Hindlimb muscle (tissue), 1 donor: ENCODE measurements around the gene GNGT1. TPM values are rescaled to one million over a fixed set of nuclear protein-coding genes. Genes with fewer than 3 reads are reported as not detected.
A peak's percentile ranks its signal among the peaks of the same experiment; 100 is the strongest.

Experiments used
- DNase-seq: peaks from one replicate; pipeline ENCODE4 v3.0.0-alpha.2; 2013
- polyA plus RNA-seq: library from polyadenylated mRNA; unstranded; fragments of 120-200 nt; gene quantifications from one replicate; pipeline ENCODE4 v1.2.1, GENCODE V29; 2013; ENCODE audit not compliant: insufficient read length

The GNGT1 gene
- polyA plus RNA-seq: not detected

DNA sequence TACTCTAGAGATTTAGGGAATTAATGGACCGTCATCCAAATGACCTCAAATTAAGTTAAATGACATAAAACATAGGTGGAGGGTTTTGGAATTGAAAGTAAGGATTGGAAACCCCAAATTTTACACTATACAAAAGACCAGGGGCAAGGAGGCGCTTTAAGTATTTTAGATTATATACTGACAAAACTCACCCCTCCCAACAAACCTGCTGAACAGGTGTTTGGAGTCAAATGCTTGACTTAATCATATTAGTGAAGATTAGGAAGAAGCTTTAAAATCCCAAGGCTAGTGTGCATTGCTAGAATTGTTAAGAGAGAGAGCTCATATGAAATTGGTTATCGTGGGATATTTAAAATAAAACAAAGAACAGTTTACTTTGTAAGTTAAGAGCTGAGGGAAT, at the start of gene GNGT1:
GNGT1 (plus strand) TSS at position 301 of the 400 bp plus-strand sequence. CDS start 180 bp downstream, outside the sequence.
- no peak for DNase-seq

DNA sequence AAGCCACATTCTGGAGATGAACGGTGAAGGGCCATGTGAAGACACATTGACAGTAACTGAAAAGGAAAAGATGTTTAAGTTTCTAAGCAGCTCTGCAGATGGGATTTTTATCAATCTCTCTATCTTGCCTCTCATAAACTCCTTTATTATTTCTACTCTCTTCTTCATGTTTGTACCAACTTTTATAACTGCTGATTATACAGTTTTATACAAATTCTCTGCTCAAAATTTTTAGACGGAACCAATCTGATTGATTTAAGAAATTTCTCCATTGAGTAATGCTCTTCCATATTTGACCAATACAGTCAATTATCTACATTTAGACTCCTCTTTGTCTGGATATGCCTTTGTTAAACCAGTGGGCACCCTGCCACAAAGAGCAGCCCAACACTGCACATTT, 47.5 kb upstream of the GNGT1 start:
- no peak for DNase-seq

DNA sequence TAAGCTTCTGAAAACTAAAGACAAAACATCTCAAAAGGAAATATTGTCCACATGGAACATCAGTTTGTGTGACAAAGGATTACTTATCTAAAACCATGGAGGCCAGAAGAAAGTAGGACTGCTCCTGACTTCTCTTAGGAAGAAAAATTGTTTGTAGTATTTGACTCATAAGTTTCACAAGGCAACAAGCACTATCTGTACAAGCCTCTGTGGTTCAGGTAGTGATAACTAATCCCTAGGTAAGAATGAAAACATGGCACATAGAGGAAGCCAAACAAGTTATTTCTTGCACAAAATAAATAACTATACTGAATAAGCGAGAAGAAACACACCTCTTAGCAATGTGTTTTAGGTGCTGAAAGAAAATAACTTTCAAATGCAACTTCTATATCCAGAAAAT, 46.1 kb upstream of the GNGT1 start:
- DNase-seq: no peak

DNA sequence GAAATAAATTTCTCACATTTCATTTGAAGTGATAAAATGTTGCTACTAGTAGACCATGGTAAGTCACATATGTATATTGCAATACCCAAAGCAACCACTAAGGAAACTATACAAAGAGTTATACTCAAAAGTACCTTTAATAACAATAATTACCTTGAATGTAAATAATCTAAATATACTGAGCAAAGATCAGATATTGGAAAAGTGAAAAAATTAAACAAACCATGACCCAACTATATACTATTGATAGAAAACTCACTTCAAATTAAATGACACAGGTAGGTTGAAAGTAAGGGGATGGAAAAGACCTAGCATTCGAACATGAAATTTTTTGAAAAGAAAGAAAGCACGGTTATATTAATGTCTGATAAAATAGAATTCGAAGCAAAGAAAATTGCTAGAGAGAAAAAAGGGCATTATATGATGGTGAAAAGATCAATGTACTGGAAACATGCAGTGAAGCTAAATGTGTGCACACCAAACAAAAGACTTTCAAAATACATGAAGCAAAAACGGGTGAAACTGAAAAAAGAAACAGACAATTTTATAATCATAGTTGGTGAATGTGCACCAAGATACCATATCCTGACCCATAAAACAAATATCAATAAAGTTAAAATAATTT, 44.9 kb upstream of the GNGT1 start:
- DNase-seq: no peak

DNA sequence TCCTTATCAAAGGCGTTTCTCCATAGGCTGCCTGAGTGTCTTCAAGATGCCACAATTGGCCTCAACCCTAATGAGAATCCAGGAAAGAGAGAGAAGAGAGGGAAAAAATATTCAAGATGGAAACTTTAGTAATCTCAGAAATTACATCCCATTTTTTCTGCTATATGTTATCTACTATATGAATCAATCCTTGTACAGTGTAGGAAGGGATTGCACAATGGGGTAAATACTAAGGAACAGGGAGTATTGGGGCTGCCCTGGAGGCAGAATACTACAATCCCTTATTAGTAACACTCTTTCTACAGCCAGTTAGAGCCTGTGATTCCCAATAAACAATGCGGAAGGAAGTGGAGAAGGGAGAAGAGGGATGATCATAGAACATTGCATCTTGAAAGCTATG, 43.7 kb upstream of the GNGT1 start:
- no peak for DNase-seq

DNA sequence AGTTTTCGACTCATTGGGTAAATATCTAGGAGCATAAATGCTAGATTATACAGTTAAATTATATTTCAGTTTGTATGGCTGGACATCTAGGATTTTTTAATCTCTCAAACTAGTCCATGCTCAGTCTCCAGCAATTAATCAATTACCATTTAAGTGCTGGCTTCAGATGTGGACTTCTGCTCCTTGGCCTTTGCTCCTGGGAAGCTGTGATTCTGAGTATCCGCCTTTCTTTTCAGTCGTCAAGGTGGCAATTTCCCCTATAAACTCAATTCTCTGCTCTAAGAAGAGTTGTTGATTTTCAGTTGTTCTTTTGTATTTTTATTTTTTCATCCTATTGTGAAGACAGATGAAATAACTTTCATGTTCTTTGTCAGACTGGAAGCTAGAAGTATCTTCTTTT, 39.5 kb upstream of the GNGT1 start:
- no peak for DNase-seq

DNA sequence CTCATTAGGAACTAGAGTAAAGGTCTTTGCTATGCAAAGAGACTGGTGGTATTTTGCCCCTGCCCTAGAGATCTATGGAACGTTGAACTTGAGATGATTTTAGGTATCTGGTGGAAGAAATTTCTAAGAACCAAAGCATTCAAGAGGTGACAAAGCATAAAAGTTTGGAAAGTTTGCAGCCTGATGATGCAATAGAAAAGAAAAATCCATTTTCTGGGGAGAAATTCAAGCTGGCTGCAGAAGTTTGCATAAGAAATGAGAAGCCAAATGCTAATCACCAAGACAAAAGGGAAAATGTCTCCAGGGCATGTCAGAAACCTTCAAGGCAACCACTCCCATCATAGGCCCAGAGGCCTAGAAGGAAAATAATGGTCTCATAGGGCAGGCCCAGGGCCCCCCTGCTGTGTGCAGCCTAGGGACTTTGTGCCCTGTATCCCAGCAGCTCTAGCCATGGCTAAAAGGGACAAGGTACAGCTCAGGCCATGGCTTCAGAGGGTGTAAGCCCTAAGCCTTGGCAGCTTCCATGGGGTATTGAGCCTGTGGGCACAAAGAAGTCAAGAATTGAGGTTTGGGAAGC, 32.3 kb upstream of the GNGT1 start:
- no peak for DNase-seq

DNA sequence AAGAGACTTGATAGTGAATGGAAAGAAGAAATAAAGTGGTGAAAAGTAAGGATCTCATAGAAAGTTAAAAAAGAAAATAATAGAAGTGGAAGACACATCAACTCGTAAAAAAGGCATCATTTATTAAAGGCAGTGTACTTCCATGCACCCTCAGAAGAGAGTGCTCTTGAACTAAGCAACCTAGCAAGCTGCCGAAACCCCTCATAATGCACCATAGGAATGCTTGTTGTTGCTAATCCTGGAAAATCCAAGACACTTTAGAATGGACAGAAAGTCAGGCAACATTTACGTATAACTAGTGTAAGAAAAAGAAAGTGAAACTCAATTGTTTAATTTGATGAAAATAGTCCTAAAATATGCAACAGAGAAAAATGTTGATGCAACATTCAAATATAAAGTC, 28.6 kb upstream of the GNGT1 start:
- DNase-seq: no peak

DNA sequence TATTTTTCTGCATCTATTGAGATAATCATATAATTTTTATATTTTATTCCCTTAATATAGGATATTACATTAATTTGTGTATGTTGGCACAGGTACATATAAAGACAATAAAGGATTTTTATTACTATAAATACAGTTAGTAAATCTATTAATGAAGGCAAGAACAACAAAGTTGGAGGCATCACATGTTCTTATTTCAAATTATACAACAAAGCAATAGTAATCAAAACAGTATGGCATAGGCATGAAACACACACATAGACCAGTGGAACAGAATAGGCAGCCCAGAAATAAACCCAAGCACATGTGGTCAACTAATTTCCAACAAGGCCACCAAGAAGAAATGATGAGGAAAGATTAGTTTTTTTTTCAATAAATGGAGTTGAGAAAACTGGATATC, 27.0 kb upstream of the GNGT1 start:
- DNase-seq: no peak

DNA sequence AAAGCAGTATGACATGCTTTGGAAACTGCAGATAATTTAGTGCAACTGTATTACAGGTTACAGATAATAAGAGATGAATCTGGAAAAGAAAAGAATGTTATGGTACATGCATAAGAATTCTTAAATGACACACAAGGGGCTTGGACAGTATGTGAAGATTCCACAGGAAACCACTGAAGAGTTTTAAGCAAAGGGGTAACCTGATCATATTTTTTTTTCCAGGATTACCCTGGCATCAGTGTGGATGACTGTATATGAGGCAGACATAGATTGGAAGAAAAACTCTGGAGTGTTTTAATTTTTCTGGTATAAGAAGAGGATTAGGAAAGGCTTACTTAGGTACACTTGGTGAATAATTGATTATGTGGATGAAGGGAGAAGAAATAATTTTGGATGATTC, 23.9 kb upstream of the GNGT1 start:
- DNase-seq: no peak

DNA sequence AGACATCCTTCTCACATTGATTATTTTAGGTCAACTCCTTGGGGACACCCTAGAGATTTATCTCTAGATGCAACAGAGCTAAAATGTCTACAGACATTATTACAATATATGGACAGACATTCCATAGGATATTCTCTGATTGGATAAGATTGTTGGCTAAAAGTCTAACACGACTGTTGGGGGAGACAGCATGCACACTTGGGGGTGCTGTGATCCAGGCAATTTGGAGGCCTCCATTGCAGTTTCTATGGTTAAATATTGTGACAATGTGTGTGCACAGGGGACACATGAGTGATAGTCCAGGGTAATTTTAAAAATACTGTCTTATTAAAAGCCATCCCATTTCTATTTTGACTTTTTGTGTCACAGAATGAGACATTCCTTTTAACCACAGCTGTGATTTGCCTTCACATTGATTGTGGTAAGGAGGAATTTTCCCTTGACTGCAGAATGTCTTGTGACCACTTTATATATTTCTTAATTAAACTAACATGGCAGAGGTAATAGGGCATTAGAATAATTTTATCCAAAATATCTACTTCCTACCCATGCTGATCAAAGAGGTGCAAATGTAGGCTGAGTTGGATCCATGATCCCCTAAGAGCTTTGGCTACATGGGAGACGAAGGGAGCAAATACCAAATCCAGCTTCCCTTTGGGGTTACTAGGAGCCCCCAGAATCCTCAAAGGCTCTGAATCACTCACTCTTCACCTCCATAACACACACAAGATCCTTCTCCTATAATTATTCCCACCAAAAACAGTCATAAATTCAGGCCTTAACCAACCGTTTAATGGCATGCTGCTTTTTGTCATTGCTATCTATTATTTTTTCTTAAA, 23.1 kb upstream of the GNGT1 start:
- DNase-seq: no peak

DNA sequence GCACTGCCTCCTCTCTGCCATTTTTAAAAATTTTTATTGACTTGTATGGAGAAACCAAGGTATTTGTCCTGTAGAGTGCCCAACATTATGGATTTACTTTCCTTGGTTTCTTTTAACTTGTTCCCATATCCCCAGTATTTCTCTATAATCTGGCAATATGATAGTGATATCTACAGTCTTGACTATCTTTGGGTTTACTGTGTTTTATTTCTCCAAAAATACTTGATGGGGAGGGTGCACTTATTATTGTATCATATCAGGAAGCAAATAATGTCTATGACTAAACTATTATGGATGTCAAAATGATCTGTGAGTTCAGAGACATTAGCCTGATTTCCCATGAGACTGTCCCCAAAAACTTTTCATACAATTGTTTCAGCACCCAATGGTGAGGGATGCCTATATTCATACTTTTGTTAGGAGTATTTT, 22.4 kb upstream of the GNGT1 start:
- DNase-seq: no peak

DNA sequence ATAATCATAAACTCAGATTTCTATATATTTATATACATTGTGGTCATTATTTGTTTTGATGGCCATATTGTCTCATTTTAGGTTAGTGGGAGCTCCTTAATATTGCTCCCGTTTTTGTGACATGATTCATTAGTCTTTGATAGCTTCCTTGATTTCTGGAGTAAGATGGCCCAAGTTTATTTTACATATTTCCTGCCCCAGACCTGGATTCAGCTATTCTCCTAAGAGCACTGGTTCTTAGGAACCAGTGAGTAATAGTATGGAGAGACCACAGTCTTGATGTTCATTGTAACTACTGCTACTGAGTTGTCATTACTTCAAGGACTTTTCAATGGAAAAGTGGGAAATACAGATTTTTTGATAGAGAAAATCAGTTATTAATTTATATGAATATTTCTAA, 21.8 kb upstream of the GNGT1 start:
- DNase-seq: no peak

DNA sequence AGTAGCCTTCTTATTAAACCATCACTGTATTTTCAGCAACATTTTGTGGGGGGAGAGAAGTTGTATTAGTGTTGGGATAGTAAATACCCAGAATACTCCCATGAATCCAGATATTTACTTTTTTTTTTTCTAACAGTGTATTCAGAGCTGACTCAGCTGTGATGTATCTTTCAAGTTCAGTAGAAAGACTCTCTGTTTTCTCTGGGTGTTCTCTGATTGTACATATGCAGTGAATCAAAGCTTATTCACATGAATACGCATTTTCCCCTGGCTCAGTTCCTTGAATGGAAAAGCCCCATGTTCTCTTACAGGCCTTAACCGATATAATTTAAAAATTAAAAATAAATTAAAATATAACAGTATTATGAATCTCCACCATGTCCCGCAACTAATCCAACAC, 17.1 kb upstream of the GNGT1 start:
- DNase-seq: no peak

DNA sequence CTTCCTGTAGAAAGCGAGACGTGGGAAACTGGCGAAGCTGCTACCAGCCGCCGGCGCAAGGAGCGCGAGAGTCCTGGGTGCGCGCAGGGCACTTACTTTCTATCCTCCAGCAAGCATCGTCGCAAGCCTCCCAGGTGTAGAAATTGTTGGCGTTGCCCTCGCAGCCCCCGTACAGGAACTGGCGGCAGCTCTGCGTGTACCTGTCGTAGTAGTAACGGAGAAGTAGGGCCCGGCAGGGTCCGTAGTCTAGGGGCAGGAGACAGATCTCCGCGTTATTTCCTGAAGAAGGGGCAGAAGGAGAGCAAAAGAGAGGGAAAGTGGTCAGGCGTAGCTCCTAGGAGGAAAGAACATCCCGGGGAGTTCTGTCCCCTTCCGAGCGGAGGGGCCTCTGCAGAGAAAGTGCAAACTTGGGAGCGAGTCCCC, 16.3 kb upstream of the GNGT1 start:
- DNase-seq: peak; percentile 36

DNA sequence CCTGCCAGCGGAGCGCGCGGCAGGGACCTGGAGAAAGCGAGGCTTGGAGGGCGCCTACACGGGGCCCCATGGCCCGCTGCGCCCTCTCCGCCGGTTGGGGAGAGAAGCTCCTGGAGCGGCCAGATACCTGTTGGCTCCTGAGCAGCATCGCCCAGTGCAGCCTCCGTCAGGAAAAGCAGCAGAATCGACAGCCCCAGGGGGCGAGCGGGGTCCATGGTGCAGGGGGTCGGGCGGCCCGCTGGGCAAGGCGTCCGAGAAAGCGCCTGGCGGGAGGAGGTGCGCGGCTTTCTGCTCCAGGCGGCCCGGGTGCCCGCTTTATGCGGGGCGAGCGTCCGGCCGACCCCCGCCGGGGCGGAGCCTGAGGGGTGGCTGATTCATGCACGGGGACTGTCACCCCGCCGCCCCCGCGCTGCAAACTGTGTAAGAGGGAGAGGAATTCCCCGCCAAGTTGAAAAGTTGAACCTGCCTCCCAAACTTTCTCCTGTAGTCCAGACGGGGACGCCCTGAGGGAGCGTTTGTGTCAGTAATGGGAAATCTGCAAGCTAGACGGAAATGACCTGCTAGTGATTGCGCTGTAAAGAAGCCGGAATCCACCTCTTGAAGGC, 15.8 kb upstream of the GNGT1 start, which contains the start of gene TFPI2:
TFPI2 (minus strand) TSS at position 290 of the 605 bp plus-strand sequence; CDS start at position 215, 75 bp downstream.
- DNase-seq: peak; percentile 23

DNA sequence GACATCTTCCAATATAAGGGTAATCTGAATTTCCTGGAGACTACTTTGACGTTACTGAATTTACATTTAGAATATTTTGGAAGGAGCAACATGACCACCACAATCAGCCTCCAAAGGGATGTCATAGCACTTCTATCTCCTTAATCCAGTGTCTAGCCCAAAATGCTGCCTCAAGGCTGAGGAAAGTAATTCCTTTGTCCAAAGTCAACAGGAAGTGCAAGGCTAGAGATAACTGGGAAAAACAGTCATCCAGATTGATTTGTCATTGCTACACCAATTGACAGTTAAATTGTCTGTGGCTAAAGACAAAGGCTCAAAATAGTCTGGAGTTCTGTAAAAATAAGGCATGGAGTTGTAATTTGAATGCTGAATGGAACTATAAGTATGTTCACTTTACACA, 11.9 kb upstream of the GNGT1 start:
- DNase-seq: no peak

DNA sequence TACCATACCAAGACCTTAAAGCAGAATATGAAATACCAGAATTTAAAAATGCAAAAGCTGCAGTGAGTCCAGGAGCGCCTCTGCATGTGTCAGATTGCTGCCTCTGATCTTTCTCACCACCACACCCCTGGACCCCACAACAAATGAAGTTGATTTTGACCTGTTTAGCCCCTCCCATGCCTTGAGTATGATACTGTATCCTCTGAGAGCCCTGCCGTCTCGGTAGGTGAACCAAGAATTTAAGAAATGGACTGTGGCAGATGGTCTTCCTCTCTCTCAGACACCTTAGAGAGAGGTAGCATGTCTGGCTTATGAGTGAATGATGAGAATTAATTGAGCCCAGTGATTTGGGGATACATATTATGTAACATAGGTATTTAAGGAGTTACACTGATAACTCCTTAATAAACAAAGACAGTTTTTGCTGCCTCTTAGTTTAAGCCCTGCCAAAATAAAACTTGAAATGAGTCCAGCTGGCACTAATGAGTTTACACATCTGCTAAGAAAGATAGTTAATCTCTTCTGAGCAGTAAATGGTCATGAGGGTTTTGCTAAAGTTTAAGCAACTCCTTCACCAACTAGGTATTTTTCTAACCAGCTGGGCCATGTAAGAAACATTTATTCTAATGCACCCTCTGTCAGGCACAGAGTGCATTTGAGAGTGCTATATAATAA, 11.3 kb upstream of the GNGT1 start:
- DNase-seq: no peak

DNA sequence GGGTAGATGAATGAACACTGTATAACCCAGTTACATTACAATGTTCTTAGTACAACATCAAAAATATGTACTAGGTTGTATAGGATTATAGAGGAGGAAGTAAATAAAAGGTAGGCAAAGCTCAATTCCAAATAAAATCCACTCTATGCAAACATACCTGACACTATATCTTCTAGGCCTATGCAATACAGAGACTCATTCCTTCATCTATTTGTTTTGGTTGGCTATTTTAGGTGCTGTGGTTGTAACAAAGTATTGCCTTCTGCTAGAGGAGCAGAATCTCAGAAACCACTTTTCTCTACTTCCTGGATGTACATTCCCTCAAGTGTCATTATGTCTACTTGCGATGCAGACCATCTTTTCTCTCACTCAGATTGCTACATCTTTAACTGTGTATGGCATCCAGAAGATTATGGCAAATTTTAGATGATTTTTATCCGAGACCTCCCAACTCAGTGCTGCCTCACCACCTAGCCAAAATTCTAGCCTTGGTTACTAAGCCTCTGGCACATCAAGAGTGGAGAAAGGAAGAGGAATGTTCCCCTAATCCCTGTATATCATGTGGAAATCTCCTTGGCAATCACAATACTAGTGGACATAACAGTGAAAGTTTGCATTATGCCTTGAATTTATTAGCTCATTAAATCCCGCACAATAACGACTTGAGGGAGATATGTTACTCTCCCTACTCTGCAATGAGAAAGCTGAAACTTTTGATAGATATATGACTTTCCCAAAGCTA, 10.3 kb upstream of the GNGT1 start:
- DNase-seq: no peak

DNA sequence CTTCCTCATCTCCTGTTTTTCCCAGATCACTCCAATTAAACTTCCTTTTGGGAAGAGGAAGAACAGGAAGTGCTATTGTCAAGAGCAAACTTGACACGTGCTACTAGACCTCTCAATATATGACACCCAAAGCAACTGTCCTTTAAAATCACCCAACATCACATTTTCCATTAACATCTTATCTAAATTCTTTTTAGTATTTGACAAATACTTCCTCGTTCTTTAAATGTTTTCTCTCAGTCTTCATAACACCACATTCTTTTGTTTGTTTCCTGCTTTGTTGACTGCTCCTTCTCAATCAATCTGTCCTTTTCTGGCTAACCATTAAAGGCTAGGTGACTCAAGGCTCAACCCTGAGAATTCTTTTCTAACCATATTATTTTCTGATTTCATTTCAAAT, 8.7 kb upstream of the GNGT1 start:
- DNase-seq: no peak

DNA sequence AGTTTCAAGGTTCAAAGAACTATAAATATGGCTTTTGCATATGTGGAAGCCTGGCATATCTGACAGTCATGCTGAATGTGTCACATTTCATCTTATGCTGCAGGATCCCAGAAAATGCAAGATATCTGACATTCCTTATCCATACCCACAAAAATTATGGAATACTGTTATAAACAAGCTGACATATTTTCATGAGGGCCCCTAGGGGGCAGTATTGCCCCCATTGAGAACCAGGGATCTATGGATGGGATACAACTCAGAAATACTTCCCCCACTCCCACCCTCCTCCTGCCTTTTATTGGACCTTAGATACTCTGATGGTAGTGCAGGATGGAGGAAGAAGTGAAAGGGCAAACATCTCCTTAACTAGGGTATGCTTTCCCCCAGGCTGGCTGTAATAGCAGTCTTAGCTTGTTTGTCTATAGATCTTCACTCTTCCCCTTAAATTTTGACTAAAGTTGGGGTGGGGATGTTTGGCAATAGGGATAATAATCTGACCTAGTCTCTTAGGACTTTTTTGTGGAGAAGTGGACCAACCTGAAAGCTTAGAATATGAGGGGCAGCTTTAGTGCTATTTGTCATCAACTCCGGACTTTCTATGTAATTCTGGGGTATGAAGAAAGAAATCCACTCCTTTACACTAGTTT, 3.5 kb upstream of the GNGT1 start:
- DNase-seq: peak; percentile 62
